Mesendoderm (in vitro differentiated cells): ENCODE results near the gene MFSD12.

Source experiments
- DNase-seq: peaks from one replicate; pipeline ENCODE4 v3.0.0; 2013
- H2AK5ac ChIP-seq: 2 replicates; pipeline ENCODE4 v1.6.1; 2013; ENCODE audit warnings: low read length, inconsistent platforms
- H2BK120ac ChIP-seq: 2 replicates; pipeline ENCODE4 v1.6.1; 2013; ENCODE audit warnings: low read depth, mild to moderate bottlenecking, low read length, moderate library complexity, mixed read lengths
- H2BK15ac ChIP-seq: replicated peaks from 2 replicates; pipeline ENCODE4 v1.6.1; 2013; ENCODE audit warnings: low read depth, mild to moderate bottlenecking, moderate library complexity
- H2BK5ac ChIP-seq: 2 replicates; pipeline ENCODE4 v1.6.1; 2013; ENCODE audit warnings: low read length, inconsistent platforms
- H3K18ac ChIP-seq: 2 replicates; pipeline ENCODE4 v1.6.1; 2013; ENCODE audit warnings: mild to moderate bottlenecking, low read length, mixed read lengths
- H3K23ac ChIP-seq: one replicate; pipeline ENCODE4 v1.6.1; 2013; ENCODE audit warnings: low read length
- H3K27ac ChIP-seq: 2 replicates; pipeline ENCODE4 v1.5.1; 2013; ENCODE audit warnings: low read depth, mild to moderate bottlenecking, inconsistent platforms, low read length, moderate library complexity
- H3K27me3 ChIP-seq: 2 replicates; pipeline ENCODE4 v1.6.1; 2013; ENCODE audit warnings: low read length, control low read depth, mild to moderate bottlenecking, inconsistent platforms; ENCODE audit not compliant: insufficient read depth, poor library complexity
- H3K36me3 ChIP-seq: 2 replicates; pipeline ENCODE4 v1.6.1; 2013; ENCODE audit warnings: low read length, inconsistent platforms; ENCODE audit not compliant: control insufficient read depth, insufficient read depth
- H3K4ac ChIP-seq: one replicate; pipeline ENCODE4 v1.6.1; 2013; ENCODE audit warnings: low read depth, mild to moderate bottlenecking, low read length, moderate library complexity
- H3K4me1 ChIP-seq: 2 replicates; pipeline ENCODE4 v1.6.1; 2013; ENCODE audit warnings: low read depth, low read length, inconsistent platforms; ENCODE audit not compliant: control insufficient read depth
- H3K4me2 ChIP-seq: 2 replicates; pipeline ENCODE4 v1.6.1; 2013; ENCODE audit warnings: low read length
- H3K4me3 ChIP-seq: 2 replicates; pipeline ENCODE4 v1.5.1; 2013; ENCODE audit warnings: mild to moderate bottlenecking, low read length
- H3K56ac ChIP-seq: one replicate; pipeline ENCODE4 v1.6.1; 2013; ENCODE audit warnings: low read length
- H3K79me1 ChIP-seq: 2 replicates; pipeline ENCODE4 v1.6.1; 2013; ENCODE audit warnings: low read length, inconsistent platforms
- H3K79me2 ChIP-seq: 2 replicates; pipeline ENCODE4 v1.6.1; 2013; ENCODE audit warnings: mild to moderate bottlenecking, low read length; ENCODE audit not compliant: control insufficient read depth, insufficient read depth
- H3K9ac ChIP-seq: 2 replicates; pipeline ENCODE4 v1.6.1; 2013; ENCODE audit warnings: low read length, inconsistent platforms
- H4K5ac ChIP-seq: one replicate; pipeline ENCODE4 v1.6.1; 2013; ENCODE audit warnings: low read length
- H4K8ac ChIP-seq: one replicate; pipeline ENCODE4 v1.6.1; 2013; ENCODE audit warnings: low read depth, mild to moderate bottlenecking, control low read depth, low read length, moderate library complexity
- WGBS: extraction: QIAGEN DNeasy Blood & Tissue Kit; methylation state at CpG from one replicate; pipeline ENCODE4 v1.1.7; 2013; ENCODE audit warnings: low lambda C conversion rate, missing lambda C conversion rate; ENCODE audit not compliant: insufficient coverage; ENCODE audit errors: extremely low coverage; 5-methylcytosine and 5-hydroxymethylcytosine counted together

MFSD12 gene

DNA sequence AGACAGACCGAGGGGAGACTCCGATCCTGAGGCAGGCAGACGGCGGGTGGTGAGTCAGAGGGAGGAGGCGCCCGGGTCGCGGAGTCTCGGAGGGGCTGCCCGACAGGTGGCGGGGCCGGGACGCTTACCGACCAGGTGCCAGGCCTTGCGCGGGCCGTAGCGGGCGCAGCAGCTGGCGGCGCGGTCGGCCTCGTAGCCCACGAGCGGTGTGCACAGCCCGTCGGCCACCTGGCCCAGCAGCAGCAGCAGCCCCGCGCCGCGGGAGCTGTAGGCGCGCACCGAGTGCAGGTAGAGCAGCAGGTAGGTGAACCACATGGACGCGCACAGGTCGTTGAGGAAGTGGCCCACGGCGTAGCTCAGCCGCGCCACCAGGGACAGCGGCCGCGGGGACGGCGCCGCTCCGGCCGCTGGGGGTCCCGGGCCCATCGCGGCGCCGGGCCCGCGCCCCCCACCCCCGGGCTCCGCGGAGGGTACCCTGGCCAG is 367 bp downstream of the MFSD12 start:
- Histone ChIP-seq H3K4me3 (peak overlapping the region; percentile 85), H3K4ac (no peak overlapping the region), H3K18ac (peak overlapping the region; percentile 55), H2BK15ac (no peak overlapping the region), H3K27me3 (no peaks in the 10 kb centered on the region), H3K23ac (no peak overlapping the region), H2BK5ac (no peak overlapping the region), H2BK120ac (no peak overlapping the region), H3K27ac (no peak overlapping the region), H3K4me2 (peak overlapping the region; percentile 91), H3K79me1 (peaks cover 6% of the 10 kb centered on the region), H3K9ac (peak overlapping the region; percentile 90), H3K4me1 (no peaks in the 10 kb centered on the region), H3K36me3 (no peaks in the 10 kb centered on the region), H3K56ac (peak overlapping the region; percentile 96), H4K5ac (no peak overlapping the region), H4K8ac (no peak overlapping the region), H3K79me2 (no peaks in the 10 kb centered on the region), H2AK5ac (no peak overlapping the region)
- DNase-seq = peak; percentile 49
- no CpG with 5 or more reads among the region's 60 CpGs for WGBS

DNA sequence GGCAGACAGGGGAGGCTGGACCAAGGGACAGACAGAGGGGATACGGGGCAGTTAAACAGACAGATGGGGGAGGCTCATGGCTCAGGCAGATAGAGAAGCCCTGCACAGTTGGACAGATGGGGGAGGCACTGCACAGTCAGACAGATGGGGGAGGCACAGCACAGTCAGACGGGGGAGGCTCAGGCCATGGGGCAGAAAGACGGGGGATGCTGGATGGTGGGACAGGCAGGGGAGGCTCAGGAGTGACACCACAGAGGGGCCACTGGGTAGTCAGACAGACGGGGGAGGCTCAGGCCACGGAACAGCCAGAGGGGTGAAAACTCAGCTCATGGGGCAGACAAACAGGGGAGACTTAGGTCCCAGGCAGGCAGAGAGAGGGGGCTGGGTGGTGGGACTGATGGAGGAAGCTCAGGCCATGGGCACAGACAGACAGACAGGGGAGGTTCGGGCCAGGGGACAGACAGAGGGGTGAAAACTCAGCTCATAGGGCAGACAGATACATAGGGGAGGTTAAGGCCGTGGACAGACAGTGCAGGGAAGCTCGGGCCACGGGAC is 886 bp downstream of the MFSD12 start:
- H3K79me1 ChIP-seq = peaks cover 6% of the 10 kb centered on the region
- no peak overlapping the region for H4K5ac ChIP-seq
- H3K27me3 ChIP-seq = no peaks in the 10 kb centered on the region
- H3K4me2 ChIP-seq = peak overlapping the region; percentile 91
- H3K27ac ChIP-seq = no peak overlapping the region
- H3K4ac ChIP-seq = no peak overlapping the region
- no peak for DNase-seq
- no CpG with 5 or more reads among the region's 9 CpGs for WGBS
- no peak overlapping the region for H2AK5ac ChIP-seq
- H3K9ac ChIP-seq = peak overlapping the region; percentile 90
- no peak overlapping the region for H2BK120ac ChIP-seq
- H2BK15ac ChIP-seq = no peak overlapping the region
- no peaks in the 10 kb centered on the region for H3K4me1 ChIP-seq
- peak overlapping the region; percentile 96 for H3K56ac ChIP-seq
- H4K8ac ChIP-seq = no peak overlapping the region
- peak overlapping the region; percentile 85 for H3K4me3 ChIP-seq
- no peaks in the 10 kb centered on the region for H3K36me3 ChIP-seq
- H3K79me2 ChIP-seq = no peaks in the 10 kb centered on the region
- no peak overlapping the region for H3K23ac ChIP-seq
- H2BK5ac ChIP-seq = no peak overlapping the region
- no peak overlapping the region for H3K18ac ChIP-seq

GRCh38 chr19:3555653-3556422 is 1.5 kb downstream of the MFSD12 start:
- Histone ChIP-seq H3K9ac (no peak overlapping the region), H3K4me1 (no peaks in the 10 kb centered on the region), H2BK120ac (no peak overlapping the region), H2BK15ac (no peak overlapping the region), H3K4me2 (no peak overlapping the region), H4K5ac (no peak overlapping the region), H3K79me1 (peaks cover 6% of the 10 kb centered on the region), H4K8ac (no peak overlapping the region), H3K4ac (no peak overlapping the region), H2AK5ac (no peak overlapping the region), H3K4me3 (no peak overlapping the region), H3K27ac (no peak overlapping the region), H3K23ac (no peak overlapping the region), H3K18ac (no peak overlapping the region), H2BK5ac (no peak overlapping the region), H3K56ac (no peak overlapping the region), H3K36me3 (no peaks in the 10 kb centered on the region), H3K27me3 (no peaks in the 10 kb centered on the region), H3K79me2 (no peaks in the 10 kb centered on the region)
- no peak for DNase-seq
- WGBS = no CpG with 5 or more reads among the region's 15 CpGs

DNA sequence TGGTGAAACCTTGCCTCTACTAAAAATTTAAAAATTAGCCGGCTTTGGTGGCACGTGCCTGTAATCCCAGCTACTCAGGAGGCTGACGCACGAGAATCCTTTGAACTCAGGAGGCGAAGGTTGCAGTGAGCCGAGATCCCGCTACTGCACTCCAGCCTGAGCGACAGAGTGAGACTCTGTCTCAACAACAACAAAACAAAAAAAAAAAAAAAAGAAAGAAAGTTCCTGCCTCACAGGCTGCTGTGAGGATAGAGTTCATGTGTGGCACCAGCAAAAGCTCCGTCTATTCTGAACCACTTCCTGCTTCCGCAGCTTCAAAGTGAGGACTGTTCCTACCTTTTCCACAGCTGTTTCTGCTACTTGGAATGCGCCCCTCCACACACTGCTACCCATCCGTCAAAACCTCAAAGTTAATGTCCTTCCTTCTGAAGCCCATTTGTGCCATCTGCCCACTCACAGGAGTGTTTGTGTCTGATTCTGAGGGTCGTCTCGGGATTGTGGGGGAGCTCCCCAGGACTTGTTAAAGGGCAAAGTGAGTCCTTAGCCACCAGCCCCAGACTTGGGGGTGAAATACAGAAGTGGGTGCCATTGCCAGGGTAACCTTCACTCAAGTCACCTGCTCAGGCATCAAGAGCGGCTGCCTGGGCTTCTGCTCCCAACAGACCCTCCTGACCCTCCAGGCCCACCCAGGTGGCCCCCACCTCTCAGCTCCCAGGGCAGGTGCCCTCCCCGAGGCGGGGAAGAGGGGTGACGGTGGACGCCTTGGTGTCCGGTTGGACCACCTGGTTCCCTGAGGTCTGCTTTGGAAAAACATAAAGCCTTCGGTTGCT is 2.9 kb downstream of the MFSD12 start:
- H3K4ac ChIP-seq = no peak overlapping the region

DNA sequence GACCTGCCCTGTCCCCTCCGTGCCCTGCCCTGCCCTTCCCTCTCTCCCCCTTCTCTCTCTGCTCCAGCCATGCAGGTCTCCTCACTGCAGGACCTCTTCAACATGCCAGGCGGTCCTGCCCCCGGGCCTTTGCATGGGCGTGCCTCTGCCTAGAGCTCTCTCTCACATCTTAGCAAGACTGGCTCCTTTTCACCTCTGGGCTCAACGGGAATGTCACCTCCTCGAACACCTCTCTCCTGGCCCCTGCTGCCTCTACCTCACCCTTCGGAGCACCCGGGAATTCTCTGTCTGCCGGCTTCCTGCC is 5.6 kb downstream of the MFSD12 start:
- Histone ChIP-seq H3K4me1 (no peaks in the 10 kb centered on the region), H3K27me3 (no peaks in the 10 kb centered on the region), H3K4ac (no peak overlapping the region), H2BK15ac (no peak overlapping the region), H3K79me1 (peaks cover 6% of the 10 kb centered on the region), H3K9ac (no peak overlapping the region), H4K5ac (no peak overlapping the region), H4K8ac (no peak overlapping the region), H2BK120ac (no peak overlapping the region), H2BK5ac (no peak overlapping the region), H3K4me3 (no peak overlapping the region), H3K4me2 (no peak overlapping the region), H3K56ac (no peak overlapping the region), H3K18ac (no peak overlapping the region), H3K27ac (no peak overlapping the region), H3K23ac (no peak overlapping the region), H3K36me3 (peaks cover 3% of the 10 kb centered on the region), H2AK5ac (no peak overlapping the region), H3K79me2 (no peaks in the 10 kb centered on the region)
- DNase-seq = no peak
- no CpG with 5 or more reads among the region's 9 CpGs for WGBS

More for the DNA sequence above, 2.9 kb downstream of the MFSD12 start:
- Histone ChIP-seq H4K8ac (no peak overlapping the region), H3K4me3 (no peak overlapping the region), H3K56ac (no peak overlapping the region), H3K18ac (no peak overlapping the region), H3K9ac (no peak overlapping the region), H3K36me3 (no peaks in the 10 kb centered on the region), H2AK5ac (no peak overlapping the region), H2BK5ac (no peak overlapping the region), H2BK120ac (no peak overlapping the region), H3K79me2 (no peaks in the 10 kb centered on the region), H3K4me1 (no peaks in the 10 kb centered on the region), H2BK15ac (no peak overlapping the region), H3K27me3 (no peaks in the 10 kb centered on the region), H4K5ac (no peak overlapping the region), H3K79me1 (peaks cover 6% of the 10 kb centered on the region), H3K4me2 (no peak overlapping the region), H3K23ac (no peak overlapping the region), H3K27ac (no peak overlapping the region)
- no peak for DNase-seq
- WGBS = no CpG with 5 or more reads among the region's 21 CpGs
